Right lobe of liver (tissue), 6 donors: Measurements from ENCODE around the gene AAK1. TPM values are rescaled to one million over a fixed set of nuclear protein-coding genes. Genes with fewer than 3 reads are reported as not detected.
A peak's percentile ranks its signal among the peaks of the same experiment; 100 is the strongest.

Experiments
- ATAC-seq, 4 donors: fragments of 200-7000 bp; cut with Tn5 transposase; one replicate each; pipeline ENCODE4 v1.9.1; 2020; ENCODE audit warnings: mild to moderate bottlenecking in 4 of 4, moderate library complexity in 4 of 4
- DNase-seq, 3 donors: peaks; one replicate each; pipeline ENCODE4 v3.0.0-alpha.2; 2020
- H3K27ac ChIP-seq, 3 donors: fragments of 200-600 bp; one replicate each; pipeline ENCODE4 v1.8.0; 2022
- H3K27me3 ChIP-seq, 2 donors: fragments of 200-600 bp; one replicate each; pipeline ENCODE4 v1.8.0; 2022
- H3K36me3 ChIP-seq, 4 donors: fragments of 200-600 bp; sonication (generic) in 1 of 4; one replicate each; pipeline versions ENCODE4 v1.5.1 to v1.8.0; 2017 to 2022; ENCODE audit warnings: control low read depth in 1 of 4
- H3K4me1 ChIP-seq, 4 donors: fragments of 200-600 bp; sonication (generic) in 1 of 4; one replicate each; pipeline versions ENCODE4 v1.5.1 to v1.8.0; 2017 to 2022; ENCODE audit warnings: control low read depth in 1 of 4
- H3K4me3 ChIP-seq, 3 donors: fragments of 200-600 bp; one replicate each; pipeline ENCODE4 v1.8.0; 2022
- H3K9me3 ChIP-seq, 4 donors: fragments of 200-600 bp; sonication (generic) in 1 of 4; one replicate each; pipeline versions ENCODE4 v1.5.1 to v1.8.0; 2017 to 2022; ENCODE audit warnings: control low read depth in 1 of 4
- POLR2A ChIP-seq: fragments of 450-650 bp; IDR thresholded peaks from one replicate; pipeline ENCODE4 v1.6.1; 2017; ENCODE audit warnings: antibody characterized with exemption, mild to moderate bottlenecking
- WGBS: methylation state at CpG from one replicate; pipeline ENCODE4 v1.1.6; 2018; ENCODE audit warnings: low coverage, low lambda C conversion rate; ENCODE audit not compliant: insufficient coverage; ENCODE audit errors: missing lambda C conversion rate; 5-methylcytosine and 5-hydroxymethylcytosine counted together
- intact Hi-C, 2 donors: fragments of 100-400 bp; cut with DNase I; formaldehyde crosslinking; loops; one replicate each; pipeline versions ENCODE4 v1.11.2 to v1.14.1; 2022
- total RNA-seq, 6 experiments: library from RNA; depleted of rRNA in 2 of 6; stranded (reverse); fragments of >200 nt in 2 of 6; fragmentation: NEBNext Ultra II Directional in 3 of 6; extraction: Animal tissue kit (Norgen Biotek cat#: 25700) in 3 of 6; gene quantifications; one replicate each; pipeline versions ENCODE4 v1.1.0 to v1.2.4, GENCODE V29; 2016 to 2023
- TF ChIP-seq, protein P1 (sequence below), 4 donors: fragments of 200-600 bp in 3 of 4; fragments of 450-650 bp in 1 of 4; IDR thresholded peaks; one replicate each; pipeline versions ENCODE4 v1.5.1 to v1.8.0; 2016 to 2022; ENCODE audit warnings: antibody characterized with exemption in 4 of 4, mild to moderate bottlenecking in 2 of 4
- donor health status: DM: no; HTN: yes; CAD: no.
- donor health status: DM: no; HTN: no; CAD: no.
- donor health status: DM: no; HTN: no; CAD: no.
- donor health status: DM: no; HTN: yes; CAD: no.
- donor health status: DM: no; HTN: yes; CAD: no.

The AAK1 gene
- total RNA-seq, 6 experiments from 2014 or later, result 12.7 to 30.5 (median 20.5) TPM

DNA sequence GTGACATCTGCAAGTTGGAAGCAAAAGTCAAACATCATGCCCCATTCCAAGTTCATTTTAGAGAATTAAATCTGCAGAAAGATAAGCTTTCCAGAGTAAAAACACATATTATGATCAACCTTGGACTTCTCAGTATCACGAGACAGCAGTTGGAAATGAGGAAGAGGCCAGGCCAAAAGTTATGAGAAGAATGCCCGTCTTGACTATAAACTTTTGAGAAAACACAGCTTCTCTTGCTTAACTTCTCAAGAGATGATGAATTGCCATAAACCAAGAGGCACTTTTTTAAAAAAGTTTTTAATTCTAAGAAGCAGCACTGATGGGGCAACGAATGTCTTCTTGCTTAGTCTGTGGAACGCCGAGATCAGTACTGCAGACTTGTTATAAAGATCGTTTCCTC lies 153.7 kb downstream of the AAK1 start:
- no peaks in the 10 kb centered on the region for H3K9me3 ChIP-seq
- DNase-seq (no peak), ATAC-seq (no peak)
- no peaks in the 10 kb centered on the region for H3K27me3 ChIP-seq
- TF ChIP-seq, protein P1, sequence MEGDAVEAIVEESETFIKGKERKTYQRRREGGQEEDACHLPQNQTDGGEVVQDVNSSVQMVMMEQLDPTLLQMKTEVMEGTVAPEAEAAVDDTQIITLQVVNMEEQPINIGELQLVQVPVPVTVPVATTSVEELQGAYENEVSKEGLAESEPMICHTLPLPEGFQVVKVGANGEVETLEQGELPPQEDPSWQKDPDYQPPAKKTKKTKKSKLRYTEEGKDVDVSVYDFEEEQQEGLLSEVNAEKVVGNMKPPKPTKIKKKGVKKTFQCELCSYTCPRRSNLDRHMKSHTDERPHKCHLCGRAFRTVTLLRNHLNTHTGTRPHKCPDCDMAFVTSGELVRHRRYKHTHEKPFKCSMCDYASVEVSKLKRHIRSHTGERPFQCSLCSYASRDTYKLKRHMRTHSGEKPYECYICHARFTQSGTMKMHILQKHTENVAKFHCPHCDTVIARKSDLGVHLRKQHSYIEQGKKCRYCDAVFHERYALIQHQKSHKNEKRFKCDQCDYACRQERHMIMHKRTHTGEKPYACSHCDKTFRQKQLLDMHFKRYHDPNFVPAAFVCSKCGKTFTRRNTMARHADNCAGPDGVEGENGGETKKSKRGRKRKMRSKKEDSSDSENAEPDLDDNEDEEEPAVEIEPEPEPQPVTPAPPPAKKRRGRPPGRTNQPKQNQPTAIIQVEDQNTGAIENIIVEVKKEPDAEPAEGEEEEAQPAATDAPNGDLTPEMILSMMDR (IDR thresholded peaks at IDR 0.05), result no peak
- TF ChIP-seq POLR2A, result no peak
- H3K4me3 ChIP-seq, result no peak overlapping the region
- H3K36me3 ChIP-seq, result peaks cover 0 to 7% (median 0%) of the 10 kb centered on the region in 4 donors
- no peaks in the 10 kb centered on the region for H3K4me1 ChIP-seq
- 90% methylated on average over 6 of the region's 6 CpGs for WGBS
- H3K27ac ChIP-seq, result no peak overlapping the region
- intact Hi-C loops, result no loop called here

DNA sequence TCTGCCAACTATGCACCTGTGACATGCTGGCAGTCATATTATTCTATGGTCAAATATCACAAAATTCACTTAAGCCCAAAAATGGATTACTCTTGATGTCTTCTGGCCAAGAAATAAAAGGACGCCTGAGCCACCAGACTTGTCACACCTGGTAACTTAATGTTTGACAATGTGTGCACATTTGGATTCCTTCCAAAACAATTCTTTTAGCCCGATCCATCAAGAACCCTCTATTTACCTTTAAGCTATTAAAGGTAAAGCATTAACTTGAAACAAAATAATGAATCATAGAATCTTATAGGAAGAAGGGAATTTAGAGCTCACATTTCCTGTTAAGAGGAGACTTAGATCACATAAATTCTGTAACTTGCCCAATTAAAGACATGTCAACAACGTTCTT lies 159.8 kb downstream of the AAK1 start:
- Histone ChIP-seq H3K4me1 (no peaks in the 10 kb centered on the region), H3K27ac (no peak overlapping the region), H3K36me3 (peaks cover 0 to 7% (median 0%) of the 10 kb centered on the region in 4 donors), H3K4me3 (no peak overlapping the region), H3K9me3 (no peaks in the 10 kb centered on the region), H3K27me3 (no peaks in the 10 kb centered on the region)
- DNase-seq (no peak), ATAC-seq (peak in 1 of 4 donors; percentile 74)
- intact Hi-C loops, result no loop called here
- TF ChIP-seq, protein P1 (IDR thresholded peaks at IDR 0.05), result no peak
- no peak for TF ChIP-seq POLR2A
- 48% methylated on average over 3 of the region's 3 CpGs for WGBS

DNA sequence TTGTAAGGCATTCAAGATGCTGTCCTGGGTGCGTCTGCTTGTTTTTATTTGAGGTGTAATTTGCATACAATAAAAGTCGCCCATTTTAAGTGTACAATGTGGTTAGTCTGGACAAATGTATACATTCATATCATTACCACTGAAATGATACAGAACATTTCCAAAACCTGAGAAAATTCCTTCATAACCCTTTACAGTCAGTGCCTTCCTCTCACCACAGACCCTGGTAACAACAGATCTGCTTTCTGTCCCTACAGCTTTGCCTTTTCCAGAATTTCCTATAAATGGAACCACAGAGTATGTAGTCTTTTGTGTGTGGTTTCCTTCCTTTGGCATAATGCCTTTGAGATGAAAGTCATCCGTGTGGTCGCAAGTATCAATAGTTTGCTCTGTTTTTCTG lies 160.5 kb downstream of the AAK1 start:
- DNase-seq (no peak), ATAC-seq (no peak)
- no peaks in the 10 kb centered on the region for H3K9me3 ChIP-seq
- H3K27ac ChIP-seq, result no peak overlapping the region
- no peak for TF ChIP-seq POLR2A
- TF ChIP-seq, protein P1 (IDR thresholded peaks at IDR 0.05), result no peak
- H3K4me3 ChIP-seq, result no peak overlapping the region
- no peaks in the 10 kb centered on the region for H3K4me1 ChIP-seq
- intact Hi-C loops, result no loop called here
- no peaks in the 10 kb centered on the region for H3K27me3 ChIP-seq
- H3K36me3 ChIP-seq, result peaks cover 0 to 7% (median 0%) of the 10 kb centered on the region in 4 donors
- 78% methylated on average over 4 of the region's 4 CpGs for WGBS

DNA sequence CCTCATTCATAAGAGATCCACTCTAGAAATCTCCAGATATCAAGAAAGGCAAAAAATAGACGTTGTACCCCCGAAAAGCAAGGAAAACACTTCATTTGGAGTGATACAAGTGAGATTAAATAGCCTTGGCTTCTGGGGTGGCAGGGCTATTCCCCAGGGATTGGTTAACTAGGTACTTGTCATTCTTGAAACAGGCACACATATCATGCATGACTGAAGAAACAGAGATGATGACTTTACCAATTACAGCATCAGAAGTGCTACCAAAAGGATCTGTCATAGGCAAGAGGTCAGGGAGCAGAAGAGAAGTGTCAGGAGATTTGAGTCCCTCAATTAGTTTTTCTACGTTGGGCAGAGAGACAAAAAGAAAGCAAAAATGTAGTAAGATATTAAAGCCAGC lies 161.1 kb downstream of the AAK1 start:
- intact Hi-C loops, result no loop called here
- Histone ChIP-seq H3K9me3 (no peaks in the 10 kb centered on the region), H3K36me3 (peaks cover 0 to 7% (median 0%) of the 10 kb centered on the region in 4 donors), H3K27me3 (no peaks in the 10 kb centered on the region), H3K27ac (no peak overlapping the region), H3K4me1 (no peaks in the 10 kb centered on the region), H3K4me3 (no peak overlapping the region)
- ATAC-seq (no peak), DNase-seq (no peak)
- WGBS, result 96% methylated on average over 3 of the region's 3 CpGs
- TF ChIP-seq, protein P1 (IDR thresholded peaks at IDR 0.05), result no peak
- no peak for TF ChIP-seq POLR2A

DNA sequence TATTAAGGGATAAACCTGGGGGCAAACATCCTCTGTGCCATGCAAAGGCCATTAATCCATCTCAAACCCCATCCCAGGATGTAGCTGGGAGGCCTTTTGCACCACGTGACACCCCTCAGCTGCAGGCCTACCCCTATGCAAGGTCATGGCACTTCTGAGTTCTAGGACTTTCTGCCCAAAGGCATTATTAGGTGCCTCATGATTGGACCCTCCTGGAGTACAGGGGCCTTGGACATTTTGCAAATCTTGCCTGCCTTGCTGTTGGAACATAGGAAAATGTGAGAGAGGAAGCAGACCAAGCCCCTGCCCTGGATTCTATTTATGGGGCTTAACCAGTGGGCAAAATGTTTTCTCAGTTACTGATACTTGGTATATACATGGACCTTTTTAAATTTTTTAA lies 162.1 kb downstream of the AAK1 start:
- no peak for TF ChIP-seq POLR2A
- TF ChIP-seq, protein P1 (IDR thresholded peaks at IDR 0.05), result no peak
- WGBS, result 100% methylated on average over 1 of the region's 1 CpG
- no peaks in the 10 kb centered on the region for H3K4me1 ChIP-seq
- intact Hi-C loops, result no loop called here
- DNase-seq (no peak), ATAC-seq (no peak)
- peaks cover 0 to under 1% (median 0%) of the 10 kb centered on the region in 4 donors for H3K36me3 ChIP-seq
- H3K27ac ChIP-seq, result no peak overlapping the region
- H3K4me3 ChIP-seq, result no peak overlapping the region
- no peaks in the 10 kb centered on the region for H3K27me3 ChIP-seq
- H3K9me3 ChIP-seq, result no peaks in the 10 kb centered on the region
